ENCODE data around the gene CA12.

Gene CA12

DNA sequence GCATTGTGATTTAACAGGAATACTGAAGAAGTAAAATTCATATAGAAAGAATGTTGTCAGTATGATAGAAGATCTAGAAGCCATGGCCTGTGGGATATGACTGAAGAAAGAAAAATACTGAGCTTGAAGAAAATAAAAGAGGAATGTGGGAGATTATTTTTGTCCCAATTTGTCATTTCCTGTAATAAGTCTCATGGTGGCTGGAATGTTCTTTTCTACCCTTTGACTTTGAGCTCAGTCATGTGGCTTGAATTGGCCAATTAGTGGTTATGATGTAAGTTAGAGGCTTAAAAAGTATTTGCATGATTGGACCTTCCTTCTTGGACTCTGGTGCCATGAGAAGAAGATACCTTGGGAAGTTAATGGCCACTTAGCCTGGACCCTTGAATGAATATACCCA is 90.1 kb downstream of the CA12 start:
- TF ChIP-seq, protein P1, sequence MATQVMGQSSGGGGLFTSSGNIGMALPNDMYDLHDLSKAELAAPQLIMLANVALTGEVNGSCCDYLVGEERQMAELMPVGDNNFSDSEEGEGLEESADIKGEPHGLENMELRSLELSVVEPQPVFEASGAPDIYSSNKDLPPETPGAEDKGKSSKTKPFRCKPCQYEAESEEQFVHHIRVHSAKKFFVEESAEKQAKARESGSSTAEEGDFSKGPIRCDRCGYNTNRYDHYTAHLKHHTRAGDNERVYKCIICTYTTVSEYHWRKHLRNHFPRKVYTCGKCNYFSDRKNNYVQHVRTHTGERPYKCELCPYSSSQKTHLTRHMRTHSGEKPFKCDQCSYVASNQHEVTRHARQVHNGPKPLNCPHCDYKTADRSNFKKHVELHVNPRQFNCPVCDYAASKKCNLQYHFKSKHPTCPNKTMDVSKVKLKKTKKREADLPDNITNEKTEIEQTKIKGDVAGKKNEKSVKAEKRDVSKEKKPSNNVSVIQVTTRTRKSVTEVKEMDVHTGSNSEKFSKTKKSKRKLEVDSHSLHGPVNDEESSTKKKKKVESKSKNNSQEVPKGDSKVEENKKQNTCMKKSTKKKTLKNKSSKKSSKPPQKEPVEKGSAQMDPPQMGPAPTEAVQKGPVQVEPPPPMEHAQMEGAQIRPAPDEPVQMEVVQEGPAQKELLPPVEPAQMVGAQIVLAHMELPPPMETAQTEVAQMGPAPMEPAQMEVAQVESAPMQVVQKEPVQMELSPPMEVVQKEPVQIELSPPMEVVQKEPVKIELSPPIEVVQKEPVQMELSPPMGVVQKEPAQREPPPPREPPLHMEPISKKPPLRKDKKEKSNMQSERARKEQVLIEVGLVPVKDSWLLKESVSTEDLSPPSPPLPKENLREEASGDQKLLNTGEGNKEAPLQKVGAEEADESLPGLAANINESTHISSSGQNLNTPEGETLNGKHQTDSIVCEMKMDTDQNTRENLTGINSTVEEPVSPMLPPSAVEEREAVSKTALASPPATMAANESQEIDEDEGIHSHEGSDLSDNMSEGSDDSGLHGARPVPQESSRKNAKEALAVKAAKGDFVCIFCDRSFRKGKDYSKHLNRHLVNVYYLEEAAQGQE (IDR thresholded peaks at IDR 0.05; ENCODE audit: insufficient replicate concordance, low read depth) = no peak
- TF ChIP-seq, protein P2, sequence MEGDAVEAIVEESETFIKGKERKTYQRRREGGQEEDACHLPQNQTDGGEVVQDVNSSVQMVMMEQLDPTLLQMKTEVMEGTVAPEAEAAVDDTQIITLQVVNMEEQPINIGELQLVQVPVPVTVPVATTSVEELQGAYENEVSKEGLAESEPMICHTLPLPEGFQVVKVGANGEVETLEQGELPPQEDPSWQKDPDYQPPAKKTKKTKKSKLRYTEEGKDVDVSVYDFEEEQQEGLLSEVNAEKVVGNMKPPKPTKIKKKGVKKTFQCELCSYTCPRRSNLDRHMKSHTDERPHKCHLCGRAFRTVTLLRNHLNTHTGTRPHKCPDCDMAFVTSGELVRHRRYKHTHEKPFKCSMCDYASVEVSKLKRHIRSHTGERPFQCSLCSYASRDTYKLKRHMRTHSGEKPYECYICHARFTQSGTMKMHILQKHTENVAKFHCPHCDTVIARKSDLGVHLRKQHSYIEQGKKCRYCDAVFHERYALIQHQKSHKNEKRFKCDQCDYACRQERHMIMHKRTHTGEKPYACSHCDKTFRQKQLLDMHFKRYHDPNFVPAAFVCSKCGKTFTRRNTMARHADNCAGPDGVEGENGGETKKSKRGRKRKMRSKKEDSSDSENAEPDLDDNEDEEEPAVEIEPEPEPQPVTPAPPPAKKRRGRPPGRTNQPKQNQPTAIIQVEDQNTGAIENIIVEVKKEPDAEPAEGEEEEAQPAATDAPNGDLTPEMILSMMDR (IDR thresholded peaks at IDR 0.05; ENCODE audit: insufficient read depth, low read length) = no peak
- no peak for TF ChIP-seq SPI1 (IDR thresholded peaks at IDR 0.05; ENCODE audit: borderline replicate concordance, low read depth)
- no peak for DNase-seq (ENCODE audit: low read depth in 1 of 2, low spot score in 1 of 2)

DNA sequence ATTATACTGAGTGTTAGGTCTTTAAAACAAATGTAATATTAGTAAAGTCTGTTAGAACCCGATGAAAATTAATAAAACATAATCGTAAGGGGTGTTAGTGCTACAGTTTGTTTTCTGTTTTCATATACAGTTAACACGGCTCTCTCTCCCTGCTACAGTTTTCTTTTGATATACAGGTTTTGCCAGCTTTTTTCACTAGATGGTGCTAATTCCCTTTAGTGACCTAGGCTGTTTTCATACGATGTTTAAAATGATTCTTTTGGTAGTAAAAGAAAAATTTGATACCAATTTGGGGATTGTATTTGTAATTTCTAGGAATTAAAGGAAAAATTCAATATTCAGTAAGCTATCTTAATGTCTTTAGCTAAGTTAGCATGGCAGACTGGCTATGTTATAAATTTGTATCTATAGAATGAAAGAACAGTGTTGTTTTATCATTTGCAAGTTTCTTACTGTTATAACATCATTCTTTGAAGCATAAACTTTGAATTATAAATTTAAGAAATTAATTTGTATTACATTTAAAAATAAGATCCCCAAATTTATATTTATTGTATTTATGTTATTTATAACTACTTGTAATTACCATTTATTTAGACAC is 92.8 kb downstream of the CA12 start:
- DNase-seq (ENCODE audit: low read depth in 1 of 2, low spot score in 1 of 2) = no peak
- Histone ChIP-seq H3K4me3 (replicated peaks; ENCODE audit: insufficient read depth, low read length) (no peak overlapping the region), H3K27me3 (ENCODE audit: insufficient read depth, poor library complexity, severe bottlenecking) (no peaks in the 10 kb centered on the region), H3K27ac (replicated peaks) (no peak overlapping the region)
- TF ChIP-seq, protein P2 (IDR thresholded peaks at IDR 0.05; ENCODE audit: insufficient read depth, low read length) = peak; percentile 39
- TF ChIP-seq POLR2AphosphoS5 (IDR thresholded peaks at IDR 0.05; ENCODE audit: low read depth) = no peak

More for the DNA sequence above, 90.1 kb downstream of the CA12 start:
- H3K4me3 ChIP-seq (replicated peaks; ENCODE audit: insufficient read depth, low read length) = no peak overlapping the region
- no peak overlapping the region for H3K27ac ChIP-seq (replicated peaks)
- no peaks in the 10 kb centered on the region for H3K27me3 ChIP-seq (ENCODE audit: insufficient read depth, poor library complexity, severe bottlenecking)

DNA sequence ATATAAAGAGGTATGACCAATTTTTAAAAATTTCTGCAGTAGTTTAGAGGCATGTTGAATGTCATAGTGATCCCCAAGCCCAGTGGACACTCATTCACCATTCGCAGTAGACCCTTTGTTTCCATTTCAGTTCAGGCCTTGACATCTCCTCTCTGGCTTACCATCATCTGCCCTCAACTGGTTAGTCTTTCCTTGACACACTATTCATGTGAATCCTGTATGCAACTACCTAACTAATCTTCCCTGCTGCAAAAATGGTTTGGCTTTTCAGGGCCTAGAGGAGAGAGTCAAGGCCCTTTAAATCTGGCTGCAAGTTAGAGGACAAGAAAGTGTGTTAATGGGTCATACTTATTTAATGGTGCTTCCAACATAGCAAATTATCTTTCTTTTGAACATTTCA is 93.3 kb downstream of the CA12 start:
- no peak for TF ChIP-seq SPI1 (IDR thresholded peaks at IDR 0.05; ENCODE audit: borderline replicate concordance, low read depth)
- no peak for TF ChIP-seq POLR2AphosphoS5 (IDR thresholded peaks at IDR 0.05; ENCODE audit: low read depth)
- TF ChIP-seq GABPA (IDR thresholded peaks at IDR 0.05; ENCODE audit: low read depth) = no peak
- TF ChIP-seq, protein P1 (IDR thresholded peaks at IDR 0.05; ENCODE audit: insufficient replicate concordance, low read depth) = no peak
- TF ChIP-seq, protein P2 (IDR thresholded peaks at IDR 0.05; ENCODE audit: insufficient read depth, low read length) = no peak
- DNase-seq (ENCODE audit: low read depth in 1 of 2, low spot score in 1 of 2) = no peak
- Histone ChIP-seq H3K4me3 (replicated peaks; ENCODE audit: insufficient read depth, low read length) (no peak overlapping the region), H3K27me3 (ENCODE audit: insufficient read depth, poor library complexity, severe bottlenecking) (no peaks in the 10 kb centered on the region), H3K27ac (replicated peaks) (no peak overlapping the region)

DNA sequence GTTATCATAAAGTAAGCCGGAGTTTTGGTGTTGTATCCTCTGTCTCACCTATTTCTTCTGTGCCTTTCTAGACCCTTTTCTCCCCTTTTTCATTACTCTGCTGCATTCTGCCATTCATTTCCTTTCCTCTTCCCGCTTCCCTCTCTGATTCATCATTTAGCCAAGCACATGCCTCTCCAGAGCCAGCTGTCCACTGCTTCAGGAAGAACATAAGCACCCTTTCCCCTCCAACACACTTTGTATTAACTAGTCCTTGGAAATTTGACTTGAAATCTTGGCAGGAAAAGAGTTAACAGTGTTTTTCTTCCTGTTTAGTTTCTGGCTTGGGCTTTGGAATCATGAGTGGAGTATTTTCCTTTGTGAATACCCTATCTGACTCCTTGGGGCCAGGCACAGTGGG is 94.5 kb downstream of the CA12 start:
- no peaks in the 10 kb centered on the region for H3K27me3 ChIP-seq (ENCODE audit: insufficient read depth, poor library complexity, severe bottlenecking)
- no peak overlapping the region for H3K27ac ChIP-seq (replicated peaks)
- TF ChIP-seq SPI1 (IDR thresholded peaks at IDR 0.05; ENCODE audit: borderline replicate concordance, low read depth) = no peak
- TF ChIP-seq GABPA (IDR thresholded peaks at IDR 0.05; ENCODE audit: low read depth) = no peak
- TF ChIP-seq, protein P1 (IDR thresholded peaks at IDR 0.05; ENCODE audit: insufficient replicate concordance, low read depth) = no peak
- TF ChIP-seq, protein P2 (IDR thresholded peaks at IDR 0.05; ENCODE audit: insufficient read depth, low read length) = no peak
- no peak for TF ChIP-seq POLR2AphosphoS5 (IDR thresholded peaks at IDR 0.05; ENCODE audit: low read depth)
- no peak overlapping the region for H3K4me3 ChIP-seq (replicated peaks; ENCODE audit: insufficient read depth, low read length)
- no peak for DNase-seq (ENCODE audit: low read depth in 1 of 2, low spot score in 1 of 2)
